ENCODE results near the gene BLNK.

- TF ChIP-seq ZNF121 (tag by site-specific recombination; IDR thresholded peaks at IDR 0.05) = no peak
- no peak for TF ChIP-seq FEZF1 (tag by site-specific recombination; IDR thresholded peaks at IDR 0.05)
Measured at GRCh38 chr10:96201525-96201924, 69.8 kb downstream of the BLNK start.

Data from HEK293 (cell line).